Measurements from ENCODE around the gene SERTAD3. TPM values are rescaled to one million over a fixed set of nuclear protein-coding genes. Genes with fewer than 3 reads are reported as not detected.
"Not testable (repeated sequence)": the region's sequence is repeated elsewhere in the genome, so short reads cannot be mapped to it uniquely, and the experiment has no call there.

The SERTAD3 gene
- total RNA-seq, 4 donors from 2014 or later = 18.3 to 47.2 (median 37.8) TPM

- 97% methylated on average over 3 of the region's 3 CpGs for WGBS
- DNase-seq (ENCODE audit: extremely low spot score) = no peak
- Histone ChIP-seq H3K27ac (replicated peaks in 1 of 4) (no peak overlapping the region), H3K4me3 (no peak overlapping the region), H3K36me3 (no peaks in the 10 kb centered on the region), H3K4me1 (peaks cover 0 to 9% (median 8%) of the 10 kb centered on the region in 4 donors), H3K27me3 (peaks cover 0 to 7% (median 0%) of the 10 kb centered on the region in 4 donors), H3K9me3 (no peaks in the 10 kb centered on the region)
- TF ChIP-seq EP300 (IDR thresholded peaks at IDR 0.05) (no peak), POLR2AphosphoS5 (IDR thresholded peaks at IDR 0.05) (no peak), CTCF (IDR thresholded peaks at IDR 0.05) (no peak), POLR2A (IDR thresholded peaks at IDR 0.05; ENCODE audit: low read depth) (no peak)
- intact Hi-C loops (cut with DNase I) = no loop called here
These were observed 41.9 kb upstream of the SERTAD3 start for GRCh38 chr19:40486017-40486416.

- H3K9me3 ChIP-seq; intact Hi-C loops (cut with DNase I); H3K27me3 ChIP-seq; H3K4me3 ChIP-seq; H3K4me1 ChIP-seq; H3K27ac ChIP-seq (replicated peaks in 1 of 4); H3K36me3 ChIP-seq; DNase-seq (ENCODE audit: extremely low spot score): not testable (repeated sequence)
- WGBS = 94% methylated on average over 8 of the region's 15 CpGs
These were observed 31.9 kb upstream of the SERTAD3 start for GRCh38 chr19:40475878-40476644.

GRCh38 chr19:40474737-40475136 lies 30.6 kb upstream of the SERTAD3 start:
- H3K9me3 ChIP-seq = no peaks in the 10 kb centered on the region
- H3K36me3 ChIP-seq = peaks cover 0 to 3% (median 0%) of the 10 kb centered on the region in 4 donors
- no peaks in the 10 kb centered on the region for H3K27me3 ChIP-seq
- WGBS = 93% methylated on average over 4 of the region's 4 CpGs
- no peak for DNase-seq (ENCODE audit: extremely low spot score)
- no peak overlapping the region for H3K27ac ChIP-seq (replicated peaks in 1 of 4)
- no peak for TF ChIP-seq POLR2AphosphoS5 (IDR thresholded peaks at IDR 0.05)
- no peak for TF ChIP-seq EP300 (IDR thresholded peaks at IDR 0.05)
- no peak for TF ChIP-seq CTCF (IDR thresholded peaks at IDR 0.05)
- intact Hi-C loops (cut with DNase I) = no loop called here
- no peak overlapping the region for H3K4me3 ChIP-seq
- H3K4me1 ChIP-seq = no peaks in the 10 kb centered on the region

- H3K36me3 ChIP-seq = no peaks in the 10 kb centered on the region
- no peaks in the 10 kb centered on the region for H3K27me3 ChIP-seq
- TF ChIP-seq EP300 (IDR thresholded peaks at IDR 0.05) (no peak), CTCF (IDR thresholded peaks at IDR 0.05) (no peak), POLR2AphosphoS5 (IDR thresholded peaks at IDR 0.05) (no peak), POLR2A (IDR thresholded peaks at IDR 0.05; ENCODE audit: low read depth) (no peak)
- no peak overlapping the region for H3K4me3 ChIP-seq
- WGBS = 92% methylated on average over 13 of the region's 13 CpGs
- no peaks in the 10 kb centered on the region for H3K9me3 ChIP-seq
- H3K27ac ChIP-seq (replicated peaks in 1 of 4) = no peak overlapping the region
- H3K4me1 ChIP-seq = peaks cover 0 to 7% (median 4%) of the 10 kb centered on the region in 4 donors
- intact Hi-C loops (cut with DNase I) = no loop called here
- DNase-seq (ENCODE audit: extremely low spot score) = no peak
These were observed 28.4 kb upstream of the SERTAD3 start for GRCh38 chr19:40472516-40472915.

GRCh38 chr19:40471111-40471510 lies 27.0 kb upstream of the SERTAD3 start:
- TF ChIP-seq POLR2A (IDR thresholded peaks at IDR 0.05; ENCODE audit: low read depth) (no peak), CTCF (IDR thresholded peaks at IDR 0.05) (no peak), EP300 (IDR thresholded peaks at IDR 0.05) (no peak), POLR2AphosphoS5 (IDR thresholded peaks at IDR 0.05) (no peak)
- Histone ChIP-seq H3K4me3 (no peak overlapping the region), H3K36me3 (no peaks in the 10 kb centered on the region), H3K27me3 (no peaks in the 10 kb centered on the region), H3K9me3 (no peaks in the 10 kb centered on the region), H3K4me1 (peaks cover 9 to 19% (median 16%) of the 10 kb centered on the region in 4 donors), H3K27ac (replicated peaks in 1 of 4) (no peak overlapping the region)
- DNase-seq (ENCODE audit: extremely low spot score) = no peak
- intact Hi-C loops (cut with DNase I) = no loop called here
- WGBS = 98% methylated on average over 3 of the region's 3 CpGs
